Left lung (tissue), 10 donors: ENCODE results near the gene DOK7. TPM values are rescaled to one million over a fixed set of nuclear protein-coding genes. Genes with fewer than 3 reads are reported as not detected.

Experiments used
- ATAC-seq: fragments of 200-7000 bp; cut with Tn5 transposase; one replicate; pipeline ENCODE4 v1.9.1; 2020; ENCODE audit warnings: moderate library complexity
- DNase-seq, 4 donors: peaks; one replicate each; pipeline ENCODE4 v3.0.0-alpha.2; 2013 to 2020
- H3K27ac ChIP-seq, 2 donors: fragments of 200-600 bp; sonication (generic) in 1 of 2; one replicate each; pipeline versions ENCODE4 v1.5.0 to v1.8.0; 2020 to 2021
- H3K27me3 ChIP-seq, 2 donors: fragments of 200-600 bp; sonication (generic) in 1 of 2; one replicate each; pipeline versions ENCODE4 v1.5.0 to v1.8.0; 2020 to 2021
- H3K36me3 ChIP-seq, 2 donors: fragments of 200-600 bp; sonication (generic) in 1 of 2; one replicate each; pipeline versions ENCODE4 v1.5.0 to v1.8.0; 2020 to 2021
- H3K4me1 ChIP-seq, 2 donors: fragments of 200-600 bp; one replicate each; pipeline ENCODE4 v1.8.0; 2021
- H3K4me3 ChIP-seq, 2 donors: fragments of 200-600 bp; sonication (generic) in 1 of 2; one replicate each; pipeline versions ENCODE4 v1.5.0 to v1.8.0; 2020 to 2021; ENCODE audit warnings: mild to moderate bottlenecking in 1 of 2
- H3K9me3 ChIP-seq, 2 donors: fragments of 200-600 bp; sonication (generic) in 1 of 2; one replicate each; pipeline versions ENCODE4 v1.5.0 to v1.8.0; 2020 to 2021
- intact Hi-C, 2 donors: fragments of 100-400 bp; cut with DNase I; formaldehyde crosslinking; loops; one replicate each; pipeline versions ENCODE4 v1.11.2 to v1.14.2; 2022
- polyA plus RNA-seq, 6 donors: library from polyadenylated mRNA; unstranded; fragments of 120-200 nt; gene quantifications; one replicate each; pipeline ENCODE4 v1.2.1, GENCODE V29; 2013; ENCODE audit not compliant: insufficient read length in 6 of 6
- total RNA-seq, 2 donors: library from RNA; stranded (reverse); fragmentation: NEBNext Ultra II Directional; extraction: Animal tissue kit (Norgen Biotek cat#: 25700); gene quantifications; one replicate each; pipeline ENCODE4 v1.2.1, GENCODE V29; 2021
- TF ChIP-seq, protein P1 (sequence below), 2 donors: fragments of 200-600 bp; sonication (generic) in 1 of 2; IDR thresholded peaks; one replicate each; pipeline versions ENCODE4 v1.5.0 to v1.8.0; 2021; ENCODE audit warnings: antibody characterized with exemption in 2 of 2
- donor health status: DM: no; HTN: yes; CAD: no.
- donor health status: DM: no; HTN: no; CAD: no.

Gene DOK7
- total and polyA plus RNA-seq, 8 donors = 0.28 to 6.3 (median 1.2) TPM

DNA sequence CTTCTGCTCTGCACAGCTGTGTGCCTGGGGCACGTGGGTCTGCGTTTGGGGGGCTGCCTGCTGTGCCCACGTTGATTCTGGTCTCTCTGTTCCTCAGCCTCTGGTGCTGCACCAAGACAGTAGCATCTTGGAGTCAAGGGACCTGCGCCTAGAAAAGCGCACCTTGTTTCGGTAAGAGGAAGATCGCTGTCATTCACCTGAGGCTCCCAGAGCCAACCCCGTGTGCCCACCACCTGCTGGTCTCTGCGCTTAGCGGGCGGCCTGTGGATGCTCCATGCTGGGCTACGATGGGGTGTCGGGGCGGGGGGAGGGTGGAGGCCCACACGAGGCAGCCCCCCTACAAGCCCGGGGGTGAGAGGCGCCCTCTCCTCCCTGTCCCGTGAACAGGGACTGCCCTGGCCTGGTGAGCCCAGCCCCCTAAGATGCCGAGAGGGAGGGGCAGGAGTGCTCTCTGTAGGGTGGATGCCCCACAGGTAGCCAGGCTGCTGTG, 40.3 kb upstream of the DOK7 start:
- no peak overlapping the region for H3K27ac ChIP-seq
- H3K4me3 ChIP-seq = no peak overlapping the region
- DNase-seq (peak in 1 of 4 donors; percentile 57), ATAC-seq (no peak)
- intact Hi-C loops = no loop called here
- TF ChIP-seq, protein P1, sequence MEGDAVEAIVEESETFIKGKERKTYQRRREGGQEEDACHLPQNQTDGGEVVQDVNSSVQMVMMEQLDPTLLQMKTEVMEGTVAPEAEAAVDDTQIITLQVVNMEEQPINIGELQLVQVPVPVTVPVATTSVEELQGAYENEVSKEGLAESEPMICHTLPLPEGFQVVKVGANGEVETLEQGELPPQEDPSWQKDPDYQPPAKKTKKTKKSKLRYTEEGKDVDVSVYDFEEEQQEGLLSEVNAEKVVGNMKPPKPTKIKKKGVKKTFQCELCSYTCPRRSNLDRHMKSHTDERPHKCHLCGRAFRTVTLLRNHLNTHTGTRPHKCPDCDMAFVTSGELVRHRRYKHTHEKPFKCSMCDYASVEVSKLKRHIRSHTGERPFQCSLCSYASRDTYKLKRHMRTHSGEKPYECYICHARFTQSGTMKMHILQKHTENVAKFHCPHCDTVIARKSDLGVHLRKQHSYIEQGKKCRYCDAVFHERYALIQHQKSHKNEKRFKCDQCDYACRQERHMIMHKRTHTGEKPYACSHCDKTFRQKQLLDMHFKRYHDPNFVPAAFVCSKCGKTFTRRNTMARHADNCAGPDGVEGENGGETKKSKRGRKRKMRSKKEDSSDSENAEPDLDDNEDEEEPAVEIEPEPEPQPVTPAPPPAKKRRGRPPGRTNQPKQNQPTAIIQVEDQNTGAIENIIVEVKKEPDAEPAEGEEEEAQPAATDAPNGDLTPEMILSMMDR (IDR thresholded peaks at IDR 0.05) = no peak
- H3K4me1 ChIP-seq = no peaks in the 10 kb centered on the region
- peaks cover 0 to 49% of the 10 kb centered on the region in 2 donors for H3K36me3 ChIP-seq
- no peaks in the 10 kb centered on the region for H3K27me3 ChIP-seq
- H3K9me3 ChIP-seq = no peaks in the 10 kb centered on the region

DNA sequence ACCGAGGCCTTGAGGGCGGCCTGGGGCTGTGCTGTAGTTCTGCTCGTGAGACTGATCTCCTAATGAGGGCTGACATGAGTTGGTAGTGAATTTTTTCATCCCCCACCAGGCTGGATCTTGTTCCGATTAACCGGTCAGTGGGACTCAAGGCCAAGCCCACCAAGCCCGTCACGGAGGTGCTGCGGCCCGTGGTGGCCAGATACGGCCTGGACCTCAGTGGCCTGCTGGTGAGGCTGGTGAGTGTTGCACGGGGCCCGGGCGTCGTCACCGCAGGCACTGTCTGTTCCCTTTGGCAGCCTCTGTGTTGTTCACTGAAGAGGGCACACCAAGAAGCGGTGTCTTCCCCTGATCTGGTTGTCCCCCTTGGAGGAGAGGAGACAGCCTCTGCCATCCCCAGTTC, 39.7 kb upstream of the DOK7 start:
- intact Hi-C loops = no loop called here
- no peaks in the 10 kb centered on the region for H3K27me3 ChIP-seq
- ATAC-seq = no peak
- no peaks in the 10 kb centered on the region for H3K4me1 ChIP-seq
- no peak overlapping the region for H3K27ac ChIP-seq
- no peaks in the 10 kb centered on the region for H3K9me3 ChIP-seq
- peak in 1 of 4 donors; percentile 64 for DNase-seq
- TF ChIP-seq, protein P1 (IDR thresholded peaks at IDR 0.05) = no peak
- peaks cover 0 to 49% of the 10 kb centered on the region in 2 donors for H3K36me3 ChIP-seq
- H3K4me3 ChIP-seq = no peak overlapping the region

DNA sequence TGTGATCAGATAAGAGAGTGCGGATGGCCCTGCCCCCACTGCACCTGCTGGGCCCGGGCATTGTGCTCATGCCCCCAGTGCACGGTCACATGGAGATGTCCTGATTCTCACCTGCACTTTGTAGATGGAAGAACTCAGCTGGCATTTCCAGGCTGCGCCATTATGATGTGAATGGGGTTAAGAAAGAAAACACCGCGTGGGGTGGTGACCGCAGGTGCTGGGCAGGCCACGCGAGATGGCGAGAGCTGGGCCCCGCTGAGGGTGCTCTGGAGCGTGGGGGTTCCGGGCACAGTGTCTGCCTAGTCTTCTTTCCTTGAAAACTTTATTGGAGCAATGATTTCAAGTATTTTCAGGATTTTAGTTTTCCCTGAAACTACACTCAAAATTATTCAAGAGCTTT, 39.2 kb upstream of the DOK7 start:
- TF ChIP-seq, protein P1 (IDR thresholded peaks at IDR 0.05) = no peak
- no peak overlapping the region for H3K27ac ChIP-seq
- ATAC-seq = no peak
- peaks cover 0 to 52% of the 10 kb centered on the region in 2 donors for H3K36me3 ChIP-seq
- no peaks in the 10 kb centered on the region for H3K4me1 ChIP-seq
- no peak overlapping the region for H3K4me3 ChIP-seq
- peak in 1 of 4 donors; percentile 69 for DNase-seq
- no peaks in the 10 kb centered on the region for H3K9me3 ChIP-seq
- intact Hi-C loops = no loop called here
- H3K27me3 ChIP-seq = no peaks in the 10 kb centered on the region

DNA sequence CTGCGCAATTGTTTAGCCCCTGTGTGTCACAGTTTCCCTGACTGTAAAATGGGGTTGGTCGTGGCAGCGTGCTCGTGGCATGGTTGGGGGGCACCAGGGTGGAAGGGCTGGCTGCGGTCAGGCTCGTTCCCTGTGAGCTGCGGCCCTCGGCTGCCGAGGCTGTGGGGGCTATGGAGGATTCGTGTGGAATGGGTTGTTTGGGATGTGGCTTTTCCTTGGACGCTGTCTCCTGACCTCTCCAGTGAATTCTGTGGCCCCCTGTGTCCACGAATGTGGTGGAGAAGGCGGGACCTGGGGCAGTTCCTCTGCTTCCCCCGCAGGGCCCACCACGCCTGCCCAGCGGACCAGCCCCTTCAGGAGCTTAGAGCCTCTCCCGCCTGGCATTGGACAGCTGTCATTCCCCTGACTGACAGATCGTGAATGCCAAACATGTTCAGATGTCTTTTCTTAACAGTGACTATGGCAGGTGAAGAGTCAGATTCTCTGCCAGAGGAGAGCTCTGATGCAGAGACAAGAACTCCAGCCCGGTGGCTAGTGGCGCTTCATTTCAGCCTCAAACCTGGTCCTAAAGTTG, 38.5 kb upstream of the DOK7 start:
- no peaks in the 10 kb centered on the region for H3K27me3 ChIP-seq
- H3K4me1 ChIP-seq = no peaks in the 10 kb centered on the region
- ATAC-seq (no peak), DNase-seq (peak in 1 of 4 donors; percentile 45)
- no peaks in the 10 kb centered on the region for H3K9me3 ChIP-seq
- TF ChIP-seq, protein P1 (IDR thresholded peaks at IDR 0.05) = no peak
- peaks cover 0 to 59% of the 10 kb centered on the region in 2 donors for H3K36me3 ChIP-seq
- intact Hi-C loops = no loop called here
- no peak overlapping the region for H3K4me3 ChIP-seq
- no peak overlapping the region for H3K27ac ChIP-seq

DNA sequence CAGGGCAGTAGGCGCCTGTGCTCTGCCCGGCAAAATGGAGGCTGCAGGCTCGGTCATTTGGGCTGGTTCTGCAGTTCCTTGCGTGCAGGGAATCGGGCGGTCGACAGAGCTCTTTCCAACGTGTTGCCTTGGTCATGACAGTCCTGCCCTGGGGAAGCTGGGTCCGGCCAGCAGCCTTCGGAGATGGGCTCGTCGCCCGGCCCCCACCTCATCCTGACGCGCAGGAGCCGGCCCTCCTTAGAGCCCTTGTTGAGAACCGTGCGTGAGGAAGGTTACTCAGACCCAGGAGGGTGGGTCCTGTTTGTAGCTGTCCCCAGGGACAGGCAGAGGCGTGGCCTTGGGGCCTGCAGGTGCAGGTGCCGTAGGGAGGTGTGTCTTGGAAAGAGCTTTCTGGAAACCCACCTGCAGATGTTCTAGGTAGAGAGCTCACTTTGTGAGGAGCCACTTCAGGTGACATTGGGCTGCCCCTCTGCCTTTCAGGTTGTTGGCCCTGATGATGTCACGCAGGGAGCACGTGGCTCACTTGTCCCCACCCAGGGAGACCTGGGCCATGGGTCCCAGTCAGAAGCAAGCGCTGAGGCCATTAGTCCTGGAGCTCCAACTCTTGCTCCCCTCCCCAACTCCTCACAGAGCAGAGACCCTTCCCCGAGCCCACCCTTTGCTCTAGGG, 36.5 kb upstream of the DOK7 start:
- TF ChIP-seq, protein P1 (IDR thresholded peaks at IDR 0.05) = no peak
- intact Hi-C loops = no loop called here
- H3K36me3 ChIP-seq = peaks cover 0 to 71% of the 10 kb centered on the region in 2 donors

More for the DNA sequence above, 36.5 kb upstream of the DOK7 start:
- no peaks in the 10 kb centered on the region for H3K9me3 ChIP-seq
- H3K4me1 ChIP-seq = no peaks in the 10 kb centered on the region
- DNase-seq = no peak
- no peaks in the 10 kb centered on the region for H3K27me3 ChIP-seq
- ATAC-seq = no peak
- no peak overlapping the region for H3K4me3 ChIP-seq
- H3K27ac ChIP-seq = no peak overlapping the region
